NCI-H748 (cell line): ENCODE measurements around the gene GSTO2.

ENCODE experiments used
- DNase-seq: peaks from one replicate; lab custom pipeline; 2025; ENCODE audit not compliant: unreplicated experiment; lab: John Stamatoyannopoulos, UW

Gene GSTO2

DNA sequence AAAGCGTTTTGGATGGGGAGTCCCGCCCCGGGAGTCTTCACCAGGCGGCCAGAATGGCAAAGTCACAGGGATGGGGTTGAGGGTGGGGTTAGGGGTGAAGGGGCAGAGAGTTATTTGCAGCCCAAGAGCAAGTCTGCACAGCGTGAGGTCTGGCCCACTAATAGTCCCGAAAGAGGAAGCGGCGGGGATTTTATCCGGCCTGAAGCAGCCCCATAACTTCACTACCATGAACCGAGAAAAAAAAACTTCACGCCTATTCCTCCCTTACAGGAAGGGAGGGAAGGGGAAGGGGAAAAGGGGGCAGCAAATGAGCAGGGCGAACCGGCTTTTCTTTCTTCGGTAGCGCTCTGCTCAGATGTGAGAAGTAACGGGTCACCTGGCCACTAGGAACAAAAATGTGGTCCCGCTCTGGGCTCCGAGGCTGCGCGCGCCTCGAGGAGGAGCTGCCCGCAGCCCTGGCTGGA, 68.6 kb downstream of the GSTO2 start:
- no peak for DNase-seq

DNA sequence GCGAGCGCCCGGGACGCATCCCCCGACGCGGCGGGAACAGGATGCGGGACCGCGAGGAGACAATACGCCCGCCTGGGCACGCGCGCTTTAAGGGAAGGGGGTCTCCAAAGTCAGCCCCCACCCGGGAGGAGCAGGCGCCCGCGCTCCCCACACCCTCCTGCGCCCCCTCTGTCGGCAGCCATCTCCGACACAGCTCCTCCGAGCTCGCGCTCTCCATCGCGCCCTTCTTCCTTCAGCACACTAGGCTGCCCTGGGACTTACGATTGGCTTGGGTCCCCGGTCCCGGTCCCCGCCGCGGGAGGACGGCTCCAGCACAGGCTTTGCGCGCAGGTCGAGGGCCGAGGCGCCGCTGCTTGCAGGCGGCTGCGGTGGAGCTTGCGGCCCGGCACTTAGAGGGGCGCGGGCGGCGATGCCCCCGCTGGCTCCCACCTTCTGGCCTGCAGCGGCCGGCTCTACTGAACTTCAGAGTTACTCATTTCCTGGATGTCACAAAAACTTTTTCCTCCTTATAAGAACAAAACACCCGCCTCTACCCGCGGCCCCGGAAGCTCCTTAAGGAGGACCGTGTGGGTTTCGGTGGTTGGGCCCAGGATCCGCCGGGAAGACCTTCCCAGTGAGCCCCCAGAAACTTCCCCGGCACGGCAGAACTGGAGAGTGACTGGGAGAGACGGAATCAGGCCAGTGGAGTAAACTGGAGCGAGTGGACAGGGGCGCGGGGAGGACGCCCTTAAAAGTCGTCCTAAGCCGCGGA, 69.2 kb downstream of the GSTO2 start, which contains the start of gene ITPRIP:
ITPRIP (minus strand) TSS at position 481 of the 751 bp plus-strand sequence. CDS start 22,414 bp downstream, outside the sequence.
- peak; percentile 59 for DNase-seq

DNA sequence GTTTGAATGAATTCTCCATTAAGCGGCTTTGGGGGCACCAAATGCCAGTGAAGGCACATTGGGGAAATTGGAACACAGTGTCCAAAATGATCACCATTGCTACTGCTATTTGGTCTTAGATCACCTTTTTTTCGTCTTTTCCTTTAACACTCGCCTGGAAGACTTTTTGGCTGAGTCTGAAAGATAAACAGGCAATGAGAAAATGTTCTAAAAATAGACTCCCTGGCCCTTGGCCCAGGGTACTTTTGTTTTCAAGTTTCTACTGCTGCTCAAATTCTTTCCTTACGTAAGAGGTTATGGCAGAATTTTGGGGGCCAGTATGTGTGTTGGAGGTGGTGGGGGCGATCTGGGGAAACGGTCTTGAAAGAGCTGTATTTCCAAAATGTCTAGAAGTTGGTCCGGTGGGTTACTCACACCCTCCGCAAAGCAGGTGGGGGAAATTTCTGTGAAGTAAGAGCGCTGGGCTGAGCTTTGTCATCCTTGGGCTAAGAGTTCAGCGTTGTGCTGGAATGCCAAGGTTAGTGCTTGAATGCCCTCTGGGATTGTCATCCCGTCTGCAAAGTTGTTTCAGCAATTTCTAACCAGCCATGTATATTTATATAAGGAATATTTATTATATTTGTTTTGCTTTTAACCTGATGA, 70.6 kb downstream of the GSTO2 start:
- no peak for DNase-seq

DNA sequence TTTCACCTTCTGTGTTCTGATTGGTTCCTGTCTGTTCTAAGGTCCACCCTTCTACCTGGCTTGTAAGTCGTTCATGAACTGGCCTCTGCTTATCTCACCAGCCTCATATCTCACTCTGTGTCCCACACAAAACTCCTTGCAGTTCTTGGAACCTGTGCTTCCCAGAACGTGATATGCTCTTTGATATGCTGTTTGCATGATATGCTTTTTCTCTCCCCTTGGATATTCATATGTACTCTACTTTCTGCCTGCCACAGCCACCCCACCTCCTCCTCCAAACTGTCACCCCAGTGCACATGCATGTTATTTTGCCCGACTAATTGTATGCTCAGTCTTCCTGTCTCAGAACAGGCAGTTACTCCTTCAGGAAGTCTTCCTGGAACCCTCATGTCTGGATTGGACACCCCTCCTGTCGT, 71.1 kb downstream of the GSTO2 start:
- DNase-seq, result no peak

DNA sequence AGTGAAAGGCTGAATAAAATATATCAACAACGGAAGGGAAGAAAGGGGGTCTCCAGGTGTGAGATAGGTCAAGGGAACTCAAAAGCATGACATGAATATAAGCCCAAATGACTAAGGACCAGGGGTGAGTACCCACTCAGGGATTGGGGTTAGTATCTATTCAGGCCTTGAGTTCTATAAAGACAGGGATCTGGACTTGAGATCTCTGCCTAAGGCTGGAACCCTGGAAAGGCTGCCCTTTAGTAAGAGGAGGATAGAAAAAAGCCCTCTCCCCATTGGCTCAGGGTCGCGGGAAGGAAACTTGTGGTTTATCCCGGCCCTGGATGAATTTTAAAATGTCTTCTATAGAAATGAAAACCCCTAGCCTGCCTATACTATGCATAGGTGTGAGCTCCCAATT, 71.7 kb downstream of the GSTO2 start:
- DNase-seq, result no peak

DNA sequence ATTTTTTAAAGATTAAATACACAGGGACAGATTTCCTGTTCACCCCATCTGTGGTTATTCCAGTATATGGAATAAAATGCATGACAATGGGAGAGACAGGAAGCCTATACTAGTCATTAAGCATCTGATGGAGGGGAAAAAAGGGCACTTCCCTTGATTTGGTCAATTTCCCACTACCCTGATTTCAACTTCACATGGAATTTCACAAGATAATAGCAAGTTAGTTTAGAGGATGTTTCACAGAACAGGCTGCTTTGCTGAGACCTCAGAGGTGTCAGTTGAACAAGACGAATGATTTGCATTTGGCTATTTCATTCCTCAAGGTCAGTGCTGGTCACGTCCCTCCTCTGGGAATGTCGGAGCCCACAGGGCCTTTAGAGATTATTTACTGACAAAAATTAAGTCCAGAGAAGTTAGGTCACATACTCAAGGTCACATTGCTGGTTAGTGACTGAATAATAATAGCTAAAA, 74.0 kb downstream of the GSTO2 start:
- no peak for DNase-seq

DNA sequence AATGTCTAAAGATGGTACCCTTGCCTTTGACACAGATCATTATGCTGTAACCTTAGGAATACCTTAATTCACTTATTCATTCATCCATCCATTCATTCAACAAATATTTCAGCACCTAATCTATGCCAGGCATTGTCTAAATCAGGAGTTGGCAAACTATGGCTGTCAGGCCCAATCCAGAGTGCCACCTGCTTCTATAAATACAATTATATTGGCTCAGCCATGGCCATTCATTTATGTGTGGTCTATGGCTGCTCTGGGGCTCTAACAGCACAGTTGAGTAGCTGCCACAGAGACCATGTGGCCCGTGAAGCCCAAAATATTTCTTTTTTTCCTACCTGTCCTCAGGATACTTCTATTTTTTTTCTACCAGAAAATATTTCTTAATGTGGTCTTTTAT, 75.2 kb downstream of the GSTO2 start:
- DNase-seq, result no peak

DNA sequence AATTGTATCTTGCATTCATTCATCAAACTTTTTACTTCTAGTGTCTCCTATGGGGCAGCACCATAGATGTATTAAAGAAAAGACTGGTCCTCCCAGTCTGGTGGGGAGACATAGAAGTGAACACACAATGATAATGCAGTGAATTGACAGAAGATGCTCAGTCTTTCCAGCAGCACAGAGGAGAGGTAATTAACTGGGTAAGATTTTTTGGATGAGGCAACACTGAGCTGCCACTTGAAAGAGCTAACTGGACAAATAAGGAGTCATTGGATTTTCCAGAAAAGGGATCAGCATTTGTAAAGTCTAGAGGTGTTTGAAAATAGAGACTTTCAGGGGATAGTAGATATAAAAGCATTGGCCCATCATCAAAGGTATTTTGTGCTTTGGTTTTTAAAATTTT, 76.5 kb downstream of the GSTO2 start:
- DNase-seq, result no peak

DNA sequence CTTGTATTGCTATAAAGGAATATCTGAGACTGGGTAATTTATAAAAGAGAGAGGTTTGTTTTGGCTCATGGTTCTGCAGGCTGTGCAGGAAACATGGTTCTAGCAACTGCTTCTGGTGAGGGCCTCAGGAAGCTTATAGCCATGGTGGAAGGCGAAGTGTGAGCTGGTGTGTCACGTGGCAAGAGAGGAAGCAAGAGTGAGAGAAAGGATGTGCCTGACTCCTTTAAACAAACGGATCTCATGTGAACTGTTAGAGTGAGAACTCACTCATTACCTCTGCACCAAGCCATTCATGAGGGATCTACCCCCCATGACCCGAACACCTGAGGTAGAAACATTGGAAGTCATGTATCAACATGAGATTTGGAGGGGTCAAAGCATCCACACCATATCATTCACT, 77.0 kb downstream of the GSTO2 start:
- DNase-seq, result no peak

DNA sequence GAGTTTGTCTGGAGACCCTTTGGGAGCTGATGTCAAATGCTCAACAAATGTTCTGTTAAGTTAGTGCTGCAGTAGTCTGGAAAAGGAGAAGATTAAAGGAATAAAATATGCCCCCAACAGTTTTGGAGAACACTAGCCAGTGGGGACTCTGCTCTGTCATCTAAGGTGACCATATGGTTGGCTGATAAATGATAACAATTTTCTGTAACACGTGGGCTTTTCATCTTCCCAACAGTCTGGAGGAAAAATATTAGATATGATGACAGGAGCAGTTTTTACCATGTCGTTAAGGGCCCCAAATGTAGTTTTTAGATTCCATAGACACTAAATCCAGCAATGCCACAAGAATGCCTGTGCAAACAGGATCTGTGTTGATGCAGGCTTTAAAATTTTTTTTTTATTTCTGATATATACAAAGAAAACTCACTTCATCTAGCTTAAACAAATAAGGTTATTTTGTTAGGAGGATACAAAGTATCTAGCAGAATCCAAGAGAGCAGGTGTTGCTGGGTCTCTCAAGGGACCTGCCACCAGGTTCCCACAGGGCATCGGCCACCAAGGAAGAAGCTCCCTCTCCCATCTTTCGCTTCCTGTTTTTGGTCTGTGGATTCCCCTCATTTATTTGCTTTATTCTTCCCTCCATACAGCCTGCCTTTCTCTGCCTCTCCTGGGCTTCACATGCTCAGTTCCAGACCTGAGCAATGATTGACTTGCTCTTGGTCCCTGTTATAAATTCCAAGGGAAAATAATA, 78.5 kb downstream of the GSTO2 start:
- DNase-seq, result no peak

DNA sequence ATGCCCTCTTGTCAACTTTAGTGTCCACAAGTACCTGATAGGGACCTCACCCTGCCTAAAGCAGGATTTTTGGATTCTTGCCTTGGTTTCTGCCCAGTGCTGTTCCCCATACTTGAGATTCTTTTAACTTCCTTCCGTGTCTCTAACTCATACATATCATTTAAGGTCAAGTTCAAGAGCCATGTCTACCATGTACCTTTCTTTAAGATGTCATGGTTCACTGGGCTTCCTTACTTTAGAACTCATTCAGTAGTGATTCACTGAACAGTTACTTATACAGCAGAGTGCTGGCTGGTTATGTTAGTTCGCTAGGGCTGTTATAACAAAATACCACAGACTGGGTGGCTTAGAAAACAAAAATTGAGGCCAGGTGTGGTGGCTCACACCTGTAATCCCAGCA, 79.6 kb downstream of the GSTO2 start:
- DNase-seq, result no peak

DNA sequence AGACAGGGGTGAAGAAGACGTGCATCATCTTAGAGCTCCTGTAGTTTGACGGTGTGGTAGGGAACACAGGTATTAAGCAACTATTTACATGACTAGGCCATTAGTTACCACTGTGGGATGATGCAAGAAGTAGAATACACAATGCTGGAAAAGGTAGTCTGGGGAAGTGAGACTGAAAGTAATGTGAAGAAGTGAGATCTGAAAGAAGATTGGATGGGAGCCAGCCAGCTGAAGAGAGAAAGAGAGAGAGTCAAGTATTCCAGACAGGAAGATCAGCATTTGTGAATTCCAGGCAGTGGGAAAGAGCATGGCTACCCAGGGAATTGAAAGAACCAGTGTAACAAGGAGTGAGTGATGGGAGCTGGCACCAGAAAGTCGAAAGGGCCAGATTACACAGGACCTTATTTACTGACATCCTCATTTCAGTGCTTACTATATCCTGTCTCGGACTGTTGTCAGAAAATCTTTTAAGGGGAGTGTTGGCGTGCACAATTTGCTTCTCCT, 80.7 kb downstream of the GSTO2 start:
- no peak for DNase-seq

DNA sequence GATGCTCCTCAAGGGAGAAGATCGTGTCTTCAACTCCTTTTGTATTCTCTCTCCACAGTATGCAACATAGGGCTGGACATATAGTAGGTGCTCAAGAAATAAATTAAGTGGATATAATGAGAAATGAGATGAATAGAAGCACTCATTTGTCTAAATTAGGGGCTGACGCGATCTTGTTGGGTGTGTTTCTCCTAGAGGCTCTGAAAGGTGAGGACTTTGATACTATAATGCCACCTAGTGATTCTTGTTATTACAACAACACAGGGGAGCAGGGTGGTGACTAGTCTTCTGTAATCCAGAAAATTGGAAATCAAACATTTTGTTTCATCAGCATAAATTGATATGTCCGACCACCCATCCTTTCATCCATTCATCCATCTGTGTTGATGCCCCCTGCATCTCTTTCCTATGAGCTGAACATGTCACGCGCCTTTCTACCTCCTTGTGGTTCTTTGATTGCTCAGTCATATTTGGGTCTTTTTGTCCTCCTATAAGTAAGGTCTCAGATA, 81.2 kb downstream of the GSTO2 start:
- DNase-seq, result peak; percentile 74

DNA sequence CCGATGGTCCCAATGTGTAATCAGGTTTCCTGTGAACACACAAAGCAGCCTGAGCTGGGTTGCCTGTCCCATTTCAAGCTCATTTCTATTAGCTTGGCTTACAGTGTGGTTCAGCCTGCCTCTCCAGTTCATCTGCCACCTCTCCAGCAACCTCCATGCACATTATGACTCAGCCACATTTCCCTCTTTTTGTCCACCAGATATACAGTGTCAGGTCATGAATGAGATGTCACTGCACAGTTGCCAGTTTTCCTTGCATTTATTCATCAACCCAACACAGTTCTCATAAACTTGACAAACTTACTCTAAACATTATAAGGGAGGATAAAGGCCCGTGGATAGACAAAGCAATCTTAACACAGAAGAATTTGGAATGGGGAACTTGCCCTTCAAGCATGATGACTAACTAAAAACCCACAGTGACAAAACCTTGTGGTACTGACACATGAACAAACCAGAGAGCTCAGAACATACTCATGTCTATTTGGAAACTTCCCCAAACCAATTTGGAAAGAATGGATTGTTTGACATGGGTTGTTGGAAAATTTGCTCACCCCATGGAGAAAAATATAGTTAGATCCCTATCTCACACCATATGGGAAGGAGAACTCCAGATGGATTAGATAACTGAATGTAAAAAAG, 82.2 kb downstream of the GSTO2 start:
- no peak for DNase-seq

DNA sequence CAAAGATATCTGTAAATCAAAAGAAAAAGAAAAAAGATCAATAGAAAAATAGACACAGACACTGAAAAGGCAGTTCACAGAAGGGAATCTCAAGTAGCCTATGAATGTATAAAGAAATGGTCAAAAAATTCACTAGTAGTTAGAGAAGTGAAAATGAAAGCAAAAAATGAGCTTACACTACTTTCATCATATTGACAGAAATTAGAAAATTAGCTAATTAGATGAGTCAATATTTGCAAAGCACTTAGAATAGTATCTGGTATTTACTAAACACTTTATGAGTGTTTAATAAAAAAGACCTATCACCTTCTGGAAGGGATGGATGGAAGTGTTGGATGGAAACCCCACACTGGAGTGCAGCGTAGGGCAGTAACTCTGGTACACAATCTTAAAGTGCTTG, 82.9 kb downstream of the GSTO2 start:
- peak; percentile 69 for DNase-seq

DNA sequence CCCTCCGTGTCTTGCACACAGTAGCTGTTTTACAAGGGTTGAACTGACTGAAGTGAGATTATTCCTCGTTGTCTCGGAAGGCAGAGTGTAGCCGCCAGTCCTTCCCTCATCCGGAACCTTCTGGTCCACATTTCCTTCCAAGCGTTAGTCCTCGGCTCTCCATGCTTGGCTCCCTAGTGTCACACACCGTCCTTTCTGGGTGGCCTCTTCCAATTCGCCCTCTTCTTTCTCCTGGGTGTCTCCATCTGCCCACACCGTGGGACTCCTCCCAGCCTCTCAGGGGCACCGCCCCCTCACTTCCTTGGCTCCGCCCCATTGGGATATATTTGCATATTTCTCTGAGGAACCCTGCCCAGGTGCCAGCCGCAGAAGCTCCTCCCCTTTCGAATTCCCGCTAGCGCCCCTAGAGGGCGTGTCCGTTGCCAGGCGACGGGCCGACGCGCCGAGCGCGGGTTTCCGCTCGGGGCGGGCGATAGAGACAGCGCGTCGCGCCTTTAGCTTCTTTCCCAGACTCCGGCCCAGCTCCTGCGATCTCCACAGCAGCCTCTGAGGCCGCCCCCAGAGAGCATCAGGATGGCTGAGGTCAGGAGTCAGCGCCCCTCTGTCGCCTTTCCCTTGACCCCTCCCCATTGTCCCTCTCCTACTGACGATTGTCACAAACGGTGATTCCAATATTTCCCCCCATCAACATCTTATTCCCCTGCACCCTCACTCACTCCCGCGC, 84.5 kb downstream of the GSTO2 start, which contains the start of gene CFAP58:
CFAP58 (plus strand) TSS at position 509 of the 724 bp plus-strand sequence; CDS start at position 574, 65 bp downstream.
- peak; percentile 92 for DNase-seq
